HG02840 (cell line): ENCODE data around the gene IGSF21.

Experiments
- ATAC-seq: cut with Tn5 transposase; IDR thresholded peaks from one replicate; pipeline ENCODE4 v1.9.1; 2021; ENCODE audit warnings: mild to moderate bottlenecking, moderate library complexity, moderate number of reproducible peaks; ENCODE audit not compliant: unreplicated experiment, low FRiP score

Gene IGSF21

GRCh38 chr1:18107369-18108298 lies at the start of gene IGSF21:
TSS of gene IGSF21 (plus strand) at chr1:18107798. CDS start at chr1:18108129, 331 bp downstream.
- ATAC-seq: no peak

GRCh38 chr1:18058206-18058921 lies 49.2 kb upstream of the IGSF21 start:
- no peak for ATAC-seq

- ATAC-seq: no peak
These were observed 48.5 kb upstream of the IGSF21 start for GRCh38 chr1:18058981-18059605.

GRCh38 chr1:18060366-18060765 lies 47.2 kb upstream of the IGSF21 start:
- ATAC-seq: no peak

GRCh38 chr1:18062185-18062584 lies 45.4 kb upstream of the IGSF21 start:
- ATAC-seq: no peak

- no peak for ATAC-seq
These were observed 43.1 kb upstream of the IGSF21 start for GRCh38 chr1:18064534-18064933.

- ATAC-seq: no peak
These were observed 41.0 kb upstream of the IGSF21 start for GRCh38 chr1:18066576-18066975.

- no peak for ATAC-seq
These were observed 37.7 kb upstream of the IGSF21 start for GRCh38 chr1:18069903-18070302.

- ATAC-seq: no peak
These were observed 35.5 kb upstream of the IGSF21 start for GRCh38 chr1:18072066-18072465.

GRCh38 chr1:18073066-18073642 lies 34.4 kb upstream of the IGSF21 start:
- ATAC-seq: no peak

GRCh38 chr1:18077657-18078215 lies 29.9 kb upstream of the IGSF21 start:
- no peak for ATAC-seq

GRCh38 chr1:18079941-18080735 lies 27.5 kb upstream of the IGSF21 start:
- no peak for ATAC-seq

GRCh38 chr1:18085387-18086074 lies 22.1 kb upstream of the IGSF21 start:
- no peak for ATAC-seq

- ATAC-seq: no peak
These were observed 19.5 kb upstream of the IGSF21 start for GRCh38 chr1:18088077-18088594.

- no peak for ATAC-seq
These were observed 18.1 kb upstream of the IGSF21 start for GRCh38 chr1:18089488-18089887.

GRCh38 chr1:18090636-18091035 lies 17.0 kb upstream of the IGSF21 start:
- ATAC-seq: no peak

- ATAC-seq: no peak
These were observed 15.7 kb upstream of the IGSF21 start for GRCh38 chr1:18091660-18092446.

GRCh38 chr1:18093193-18093592 lies 14.4 kb upstream of the IGSF21 start:
- no peak for ATAC-seq
